Astrocyte of the cerebellum (primary cell): Measurements from ENCODE around the gene ANKRD50.
A peak's percentile ranks its signal among the peaks of the same experiment; 100 is the strongest.

Experiments
- DNase-seq: peaks from one replicate; pipeline ENCODE4 v3.0.0-alpha.2; 2011; ENCODE audit warnings: low read depth
- H3K4me3 ChIP-seq: 2 replicates; pipeline ENCODE4 v1.5.1; 2011; ENCODE audit warnings: mild to moderate bottlenecking, low read depth, low read length, moderate library complexity
- in situ Hi-C: cut with HindIII; loops from 2 replicates; pipeline ENCODE4 v1.10.0; 2017; ENCODE audit warnings: low sequenced_read_pairs
- TF ChIP-seq, protein P1 (sequence below): IDR thresholded peaks from 2 replicates; pipeline ENCODE4 v1.5.1; 2012; ENCODE audit warnings: low read length, low read depth, moderate library complexity, mild to moderate bottlenecking; ENCODE audit errors: missing control alignments

ANKRD50 gene

DNA sequence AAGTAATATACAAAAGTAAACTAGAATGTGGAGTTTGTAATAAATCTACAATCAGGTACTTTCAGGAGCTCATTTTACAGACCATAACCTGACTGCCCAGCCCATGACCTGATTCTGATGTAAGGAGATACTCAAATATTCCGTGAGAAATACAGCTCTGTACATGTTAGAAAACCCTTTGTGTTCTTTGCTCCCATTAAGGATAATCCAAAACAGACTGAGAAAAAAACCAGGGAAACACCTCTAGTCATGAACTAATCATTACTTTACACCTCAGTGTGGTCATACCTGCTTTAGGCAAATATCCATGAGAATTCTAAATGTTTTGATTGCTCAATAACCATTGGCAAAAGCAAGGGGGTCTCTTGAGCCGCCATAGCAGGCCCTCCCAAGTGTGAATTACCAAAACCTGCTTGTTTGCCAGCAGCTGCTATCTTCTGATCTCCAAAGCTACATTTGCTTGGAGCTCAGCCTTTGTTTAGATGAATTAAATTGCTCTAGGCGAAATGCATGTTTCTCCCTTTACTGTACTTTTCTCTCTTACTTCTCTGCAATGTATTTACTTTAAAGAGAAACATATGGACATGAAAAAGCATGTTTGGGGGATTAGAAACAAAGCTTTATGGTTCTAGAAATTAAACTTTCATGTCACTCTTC, 79.1 kb downstream of the ANKRD50 start:
- TF ChIP-seq, protein P1, sequence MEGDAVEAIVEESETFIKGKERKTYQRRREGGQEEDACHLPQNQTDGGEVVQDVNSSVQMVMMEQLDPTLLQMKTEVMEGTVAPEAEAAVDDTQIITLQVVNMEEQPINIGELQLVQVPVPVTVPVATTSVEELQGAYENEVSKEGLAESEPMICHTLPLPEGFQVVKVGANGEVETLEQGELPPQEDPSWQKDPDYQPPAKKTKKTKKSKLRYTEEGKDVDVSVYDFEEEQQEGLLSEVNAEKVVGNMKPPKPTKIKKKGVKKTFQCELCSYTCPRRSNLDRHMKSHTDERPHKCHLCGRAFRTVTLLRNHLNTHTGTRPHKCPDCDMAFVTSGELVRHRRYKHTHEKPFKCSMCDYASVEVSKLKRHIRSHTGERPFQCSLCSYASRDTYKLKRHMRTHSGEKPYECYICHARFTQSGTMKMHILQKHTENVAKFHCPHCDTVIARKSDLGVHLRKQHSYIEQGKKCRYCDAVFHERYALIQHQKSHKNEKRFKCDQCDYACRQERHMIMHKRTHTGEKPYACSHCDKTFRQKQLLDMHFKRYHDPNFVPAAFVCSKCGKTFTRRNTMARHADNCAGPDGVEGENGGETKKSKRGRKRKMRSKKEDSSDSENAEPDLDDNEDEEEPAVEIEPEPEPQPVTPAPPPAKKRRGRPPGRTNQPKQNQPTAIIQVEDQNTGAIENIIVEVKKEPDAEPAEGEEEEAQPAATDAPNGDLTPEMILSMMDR = no peak
- no peak overlapping the region for H3K4me3 ChIP-seq
- no peak for DNase-seq
- in situ Hi-C loops = no loop called here

DNA sequence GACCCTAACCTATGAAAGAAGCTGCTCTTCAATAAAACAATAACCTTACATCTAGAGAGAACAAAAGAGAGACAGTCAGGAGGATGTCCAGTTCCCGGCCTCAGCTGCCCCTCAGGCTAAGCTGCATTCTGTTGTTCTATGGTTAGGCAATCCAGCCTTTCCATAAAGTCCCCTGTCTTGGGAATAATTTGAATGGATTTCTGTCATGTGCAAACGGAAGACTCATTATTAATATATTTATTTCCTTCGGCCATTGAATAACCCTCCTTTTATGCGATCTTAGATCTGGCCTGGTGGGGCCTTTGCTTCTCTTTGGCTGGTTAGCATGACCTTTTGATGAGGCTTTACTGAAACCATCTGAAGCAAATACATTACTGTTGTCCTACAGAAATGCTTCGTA, 80.1 kb downstream of the ANKRD50 start:
- no peak overlapping the region for H3K4me3 ChIP-seq
- in situ Hi-C loops = no loop called here
- TF ChIP-seq, protein P1 = no peak
- DNase-seq = no peak

DNA sequence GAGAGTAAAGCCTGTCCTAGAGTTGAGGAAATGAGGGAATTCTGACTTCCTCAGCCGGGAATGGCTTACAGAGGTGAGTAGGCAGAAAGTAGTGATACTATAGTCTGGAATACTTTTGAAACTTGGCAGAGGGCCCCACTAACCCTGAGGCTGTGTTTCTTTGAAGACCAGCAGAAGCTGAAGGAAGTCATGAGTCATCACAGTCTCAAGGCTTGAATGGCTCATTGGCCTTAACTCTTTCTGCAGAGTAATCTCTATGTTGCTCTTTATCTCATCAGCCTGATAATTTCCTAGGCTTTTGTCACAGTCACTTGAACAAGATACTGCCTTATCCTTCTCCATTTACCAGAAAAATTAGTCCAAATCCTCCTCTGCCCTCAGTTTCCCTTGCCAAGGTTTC, 80.8 kb downstream of the ANKRD50 start:
- in situ Hi-C loops = no loop called here
- TF ChIP-seq, protein P1 = no peak
- DNase-seq = peak; percentile 89
- no peak overlapping the region for H3K4me3 ChIP-seq

DNA sequence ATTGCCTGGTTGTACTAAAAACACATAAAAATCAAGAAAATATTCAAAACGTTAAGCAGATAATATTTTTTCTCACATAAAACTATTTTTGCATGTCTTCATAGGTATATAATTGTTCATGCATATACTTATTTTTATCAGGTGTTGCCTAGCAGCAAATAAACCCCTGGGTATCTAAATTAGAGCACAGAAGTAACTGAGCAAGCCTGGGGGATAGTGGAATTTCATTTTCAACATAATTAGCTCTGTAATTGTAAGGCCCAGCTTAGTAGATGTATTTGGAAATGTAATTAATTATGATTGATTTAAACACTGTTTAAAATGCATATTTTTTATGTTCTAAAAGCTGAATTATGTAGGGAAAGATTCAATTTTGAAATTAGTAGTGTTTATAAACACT, 82.9 kb downstream of the ANKRD50 start:
- DNase-seq = no peak
- in situ Hi-C loops = no loop called here
- H3K4me3 ChIP-seq = no peak overlapping the region
- TF ChIP-seq, protein P1 = no peak
